Posterior vena cava (tissue), 2 donors: Measurements from ENCODE around the gene ZP2. TPM values are rescaled to one million over a fixed set of nuclear protein-coding genes. Genes with fewer than 3 reads are reported as not detected.
"Not testable (repeated sequence)": the region's sequence is repeated elsewhere in the genome, so short reads cannot be mapped to it uniquely, and the experiment has no call there.

Experiments used
- DNase-seq: peaks from one replicate; pipeline ENCODE4 v3.0.0-alpha.2; 2020; ENCODE audit warnings: low spot score
- intact Hi-C, 2 donors: fragments of 100-400 bp; cut with DNase I; formaldehyde crosslinking; loops; one replicate each; pipeline versions ENCODE4 v1.14.1 to v1.14.2; 2022 to 2023
- long read RNA-seq, 2 donors: library from polyadenylated mRNA; unstranded; transcript quantifications; one replicate each; pipeline ENCODE4 v2.0.0, GENCODE V29; 2020 to 2021
- total RNA-seq, 2 donors: library from RNA; stranded (reverse); fragmentation: NEBNext Ultra II Directional; extraction: Animal tissue kit (Norgen Biotek cat#: 25700); gene quantifications; one replicate each; pipeline ENCODE4 v1.2.1, GENCODE V29; 2021
- donor health status: DM: yes; HTN: yes; CAD: no.
- donor health status: DM: yes; HTN: yes; CAD: no.

Gene ZP2
- not detected for total RNA-seq
- long read RNA-seq, donor 1 = 0 reads
- long read RNA-seq, donor 2 = 0 reads

DNA sequence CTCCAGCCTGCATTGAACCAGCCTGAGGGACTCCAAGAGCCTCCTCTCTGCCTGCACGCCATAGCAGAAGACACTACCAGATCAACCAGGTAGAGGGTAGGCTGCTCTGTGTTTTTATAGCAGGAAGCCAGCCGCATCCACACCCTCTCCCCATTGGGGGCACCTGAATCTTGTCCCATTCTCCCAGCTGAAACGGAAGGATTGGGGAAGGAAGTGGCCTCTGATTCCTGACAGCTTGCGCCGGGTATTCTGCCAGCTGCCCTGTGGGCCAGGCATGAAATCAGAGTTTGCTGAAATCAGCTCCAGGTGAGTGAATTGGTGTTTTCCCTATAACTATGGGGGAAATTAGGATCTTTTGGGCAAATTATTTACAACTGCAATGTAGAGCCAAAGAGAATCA, at the start of gene ZP2:
ZP2 (minus strand) TSS at position 89 of the 400 bp plus-strand sequence; CDS start at position 62, 27 bp downstream.
- intact Hi-C loops = no loop called here
- DNase-seq = no peak

DNA sequence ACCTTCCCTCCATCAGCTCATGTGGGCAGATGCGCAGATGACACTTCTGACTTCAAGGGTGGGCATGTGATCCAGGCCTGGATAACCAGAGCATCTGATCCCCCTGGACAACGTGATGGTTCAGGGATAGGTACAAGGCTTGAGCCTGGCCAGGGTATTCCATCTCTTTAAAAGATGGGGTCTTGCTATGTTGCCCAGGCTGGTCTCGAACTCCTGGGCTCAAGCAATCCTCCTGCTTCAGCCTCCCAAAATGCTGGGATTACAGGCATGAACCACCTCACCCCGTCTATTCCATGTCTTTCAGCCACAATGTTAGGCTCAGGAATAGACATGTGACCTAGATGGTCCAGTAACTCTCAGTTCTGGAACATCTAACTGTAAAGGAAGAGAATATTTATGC, 45.9 kb upstream of the ZP2 start:
- no peak for DNase-seq
- intact Hi-C loops = no loop called here

DNA sequence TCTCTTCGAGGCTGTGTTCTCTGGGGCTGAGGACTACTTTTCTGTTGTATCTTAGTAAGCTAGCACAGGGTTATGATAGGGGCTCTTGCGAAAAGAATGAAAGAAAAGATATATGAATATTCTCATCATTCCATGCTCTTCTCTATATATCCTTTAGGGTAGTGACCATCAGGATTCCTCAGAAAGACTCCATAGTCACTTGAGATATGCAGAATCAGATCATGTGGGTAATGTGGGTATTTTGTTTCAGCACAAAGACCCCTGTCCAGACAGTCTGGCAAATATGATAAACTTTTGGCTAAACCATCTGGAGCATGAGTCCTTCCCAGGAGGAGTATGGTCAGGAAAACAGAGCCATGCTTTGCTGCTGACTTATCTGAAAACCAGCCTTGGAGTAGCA, 45.3 kb upstream of the ZP2 start:
- DNase-seq = no peak
- intact Hi-C loops = no loop called here

DNA sequence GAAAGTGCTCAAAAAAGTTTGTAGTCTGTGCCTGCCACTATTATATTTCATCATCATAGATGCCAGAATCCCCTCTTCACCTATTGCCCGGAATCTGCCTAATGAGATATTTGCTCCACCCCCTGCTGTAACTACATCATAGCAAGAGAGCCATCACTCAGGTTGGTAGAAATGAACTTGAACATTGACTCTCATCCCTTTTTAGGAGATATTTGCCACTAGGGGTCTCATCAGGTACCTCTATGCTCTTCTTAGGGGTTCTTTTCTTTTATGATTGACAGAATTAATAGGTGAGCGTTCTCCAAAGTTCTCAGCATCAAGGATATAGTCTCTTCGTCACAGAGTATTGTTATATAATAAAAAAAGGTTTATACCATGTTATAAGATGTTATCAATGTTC, 42.1 kb upstream of the ZP2 start:
- no peak for DNase-seq
- intact Hi-C loops = no loop called here

DNA sequence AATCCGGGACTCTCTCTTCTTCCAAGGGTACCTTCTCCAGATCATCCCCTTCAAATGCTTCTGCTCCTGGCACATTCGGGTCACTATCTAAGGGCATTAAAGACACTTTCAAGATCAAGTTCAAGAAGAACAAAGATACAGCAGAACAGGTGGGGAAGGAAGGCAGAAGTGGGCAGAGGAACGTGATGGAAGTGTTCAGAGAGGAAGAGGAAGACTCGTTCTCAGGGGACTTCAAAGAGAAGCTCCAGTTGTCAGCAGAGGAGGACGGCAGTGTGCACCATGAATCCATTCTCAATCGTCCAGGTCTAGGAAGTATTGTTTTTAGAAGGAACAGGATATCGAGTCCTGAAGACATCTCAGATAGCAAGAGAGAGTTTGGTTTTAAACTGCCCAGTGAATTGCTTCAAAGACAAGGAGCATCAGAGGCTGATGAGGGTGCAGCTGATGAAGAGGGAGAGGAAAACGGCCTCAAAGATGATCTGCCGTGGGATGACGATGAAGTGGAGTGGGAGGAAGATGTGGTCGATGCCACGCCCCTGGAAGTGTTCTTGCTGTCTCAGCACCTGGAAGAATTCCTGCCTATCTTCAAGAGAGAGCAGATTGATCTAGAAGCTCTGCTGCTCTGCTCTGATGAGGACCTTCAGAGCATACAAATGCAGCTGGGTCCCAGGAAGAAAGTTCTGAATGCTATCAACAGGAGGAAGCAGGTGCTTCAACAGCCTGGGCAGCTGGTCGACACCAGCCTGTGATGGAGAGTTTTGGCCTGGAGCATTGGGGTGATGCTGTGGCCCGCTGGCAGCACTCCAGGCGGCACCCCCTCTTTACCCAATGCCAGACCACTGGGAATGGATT, 38.9 kb upstream of the ZP2 start:
- intact Hi-C loops = no loop called here
- no peak for DNase-seq

DNA sequence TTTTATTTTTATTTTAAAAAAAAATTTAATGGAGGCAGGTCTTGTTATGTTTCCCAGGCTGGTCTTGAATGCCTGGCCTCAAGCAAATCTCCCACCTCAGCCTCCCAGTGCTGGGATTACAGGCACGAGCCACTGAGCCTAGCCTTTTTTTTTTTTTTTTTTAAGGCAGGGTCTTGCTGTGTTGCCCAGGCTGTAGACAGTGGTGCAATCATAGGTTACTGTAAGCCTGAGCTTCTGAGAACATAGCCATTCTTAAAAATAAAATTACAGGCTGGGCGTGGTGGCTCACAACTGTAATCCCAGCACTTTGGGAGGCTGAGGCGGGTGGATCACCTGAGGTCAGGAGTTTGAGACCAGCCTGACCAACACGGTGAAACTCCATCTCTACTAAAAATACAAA, 36.8 kb upstream of the ZP2 start:
- intact Hi-C loops, DNase-seq: not testable (repeated sequence)

DNA sequence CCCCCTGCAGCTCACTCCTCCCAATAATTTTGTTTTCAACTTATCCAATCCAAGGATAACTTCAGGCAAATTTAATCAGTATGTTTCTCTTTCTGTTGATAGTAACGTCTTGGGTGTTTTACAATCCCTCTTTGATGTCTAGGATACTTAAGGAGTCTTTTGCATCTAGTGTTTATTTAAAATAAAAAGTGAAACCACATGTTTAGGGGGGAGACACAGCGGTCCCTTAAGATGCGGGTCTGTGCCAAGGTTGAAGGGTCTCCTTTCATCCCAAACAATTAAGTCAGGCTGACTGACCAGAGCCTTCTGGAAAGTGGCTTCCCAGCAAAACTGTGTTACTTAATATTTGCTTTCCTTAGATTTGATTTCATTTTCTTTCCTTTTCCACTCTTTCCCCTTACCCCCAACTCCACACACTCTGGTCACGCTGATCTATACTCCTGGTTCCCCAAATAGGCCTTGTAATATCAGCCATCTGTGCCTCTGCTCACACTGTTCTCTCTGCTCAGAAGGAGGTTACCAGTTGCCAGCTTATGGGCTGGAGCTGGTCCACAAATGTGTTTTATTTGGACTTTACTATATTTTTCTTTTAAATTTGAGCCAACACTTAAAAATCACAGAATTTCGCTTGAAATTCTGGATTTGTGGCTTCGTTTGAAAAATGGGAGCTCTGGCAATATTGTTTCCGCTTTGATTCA, 33.3 kb upstream of the ZP2 start:
- DNase-seq = no peak
- intact Hi-C loops = no loop called here

DNA sequence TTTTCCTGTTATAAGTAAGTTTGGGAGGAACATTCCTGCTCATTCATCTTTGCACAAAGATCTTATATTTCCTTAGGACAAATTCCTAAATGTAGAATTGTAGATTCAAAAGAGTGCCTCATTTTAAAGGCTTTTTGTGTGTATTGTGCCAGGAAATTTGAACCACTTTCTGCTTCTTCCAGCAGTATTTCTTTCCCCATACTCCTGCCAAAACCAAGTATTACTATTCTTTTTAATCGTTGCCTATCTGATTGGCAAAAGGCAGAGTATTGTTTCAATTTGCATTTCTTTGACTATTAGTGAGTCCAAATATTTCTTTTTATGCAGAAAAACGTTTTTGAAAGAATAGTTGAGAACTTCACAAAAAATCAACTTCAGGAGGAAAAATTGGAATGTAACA, 31.4 kb upstream of the ZP2 start:
- DNase-seq = no peak
- intact Hi-C loops = no loop called here

DNA sequence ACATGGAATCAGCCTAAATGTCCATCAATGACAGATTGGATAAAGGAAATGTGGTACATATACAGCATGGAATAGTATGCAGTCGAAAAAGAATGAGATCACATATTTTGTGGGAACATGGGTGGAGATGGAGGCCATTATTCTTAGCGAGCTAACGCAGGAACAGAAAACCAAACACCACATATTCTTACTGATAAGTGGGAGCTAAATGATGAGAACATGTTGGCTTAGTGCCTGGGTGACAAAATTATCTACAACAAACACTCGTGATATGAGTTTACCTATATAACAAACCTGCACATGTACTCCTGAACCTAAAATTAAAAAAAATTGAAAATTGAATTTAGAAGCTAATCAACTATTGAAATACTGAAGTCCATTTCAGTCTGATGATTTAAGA, 28.3 kb upstream of the ZP2 start:
- intact Hi-C loops = no loop called here
- no peak for DNase-seq

DNA sequence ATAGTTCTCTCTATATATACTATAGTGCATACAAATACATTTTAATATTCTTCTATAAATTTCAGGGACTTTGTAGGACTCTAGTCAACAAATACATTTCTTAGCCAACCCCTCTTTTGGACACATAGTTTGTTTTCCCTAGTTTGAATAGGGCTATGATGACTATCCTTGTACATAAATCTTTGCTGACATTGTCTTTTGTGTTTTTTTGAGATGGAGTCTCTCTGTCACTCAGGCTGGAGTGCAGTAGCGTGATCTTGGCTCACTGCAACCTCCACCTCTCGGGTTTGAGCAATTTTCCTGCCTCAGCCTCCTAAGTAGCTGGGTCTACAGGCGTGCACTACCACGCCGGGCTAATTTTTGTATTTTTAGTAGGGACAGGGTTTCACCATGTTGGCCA, 25.5 kb upstream of the ZP2 start:
- DNase-seq = no peak
- intact Hi-C loops = no loop called here

DNA sequence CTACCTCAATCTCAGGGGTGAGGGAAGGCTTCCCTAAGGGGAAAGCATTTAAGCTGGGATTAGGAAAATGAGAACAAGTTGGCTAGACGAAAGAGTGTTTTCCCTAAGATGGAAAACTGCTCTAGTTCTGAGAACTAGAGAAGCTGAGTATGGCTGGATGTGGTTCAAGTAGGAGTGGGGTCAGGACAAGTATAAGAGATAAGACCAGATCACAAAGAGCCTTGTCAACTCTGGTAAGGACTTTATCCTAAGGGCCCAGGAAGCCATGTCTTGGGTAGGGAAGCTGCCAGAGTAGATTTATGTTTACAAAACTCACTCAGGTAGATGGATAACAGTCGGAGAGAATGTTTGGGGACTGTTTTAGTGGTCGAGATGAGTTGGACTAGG, 23.8 kb upstream of the ZP2 start:
- intact Hi-C loops = no loop called here
- DNase-seq = no peak

DNA sequence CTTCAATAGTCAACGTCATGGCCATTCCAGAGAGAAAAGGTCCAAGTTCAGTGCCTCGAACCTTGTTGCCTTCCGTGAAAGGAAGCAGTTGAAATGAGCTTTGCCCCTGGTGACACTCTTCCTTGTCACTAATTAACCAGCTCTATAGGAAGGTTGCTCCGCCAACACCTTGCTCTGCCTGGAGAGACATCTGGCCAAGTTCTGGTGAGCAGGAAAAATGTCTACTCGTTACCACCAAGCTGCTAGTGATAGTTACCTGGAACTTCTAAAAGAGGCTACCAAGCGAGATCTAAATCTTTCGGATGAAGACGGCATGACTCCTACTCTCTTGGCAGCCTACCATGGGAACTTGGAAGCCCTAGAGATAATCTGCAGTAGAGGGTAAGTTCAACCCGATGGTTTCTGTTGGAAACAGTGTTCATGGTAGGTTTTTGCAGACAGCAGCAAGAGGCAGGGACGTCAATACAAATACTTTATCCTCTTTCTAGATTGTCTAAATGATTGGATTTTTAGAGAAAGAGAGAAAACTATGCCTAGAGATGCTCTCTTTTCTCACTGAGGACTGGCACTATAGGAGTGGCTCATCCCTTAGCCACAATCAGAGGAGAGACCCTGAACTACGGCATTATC, 22.3 kb upstream of the ZP2 start, which contains the start of gene ANKS4B:
ANKS4B (plus strand) TSS at position 179 of the 630 bp plus-strand sequence; CDS start at position 218, 39 bp downstream.
- no peak for DNase-seq
- intact Hi-C loops = no loop called here

DNA sequence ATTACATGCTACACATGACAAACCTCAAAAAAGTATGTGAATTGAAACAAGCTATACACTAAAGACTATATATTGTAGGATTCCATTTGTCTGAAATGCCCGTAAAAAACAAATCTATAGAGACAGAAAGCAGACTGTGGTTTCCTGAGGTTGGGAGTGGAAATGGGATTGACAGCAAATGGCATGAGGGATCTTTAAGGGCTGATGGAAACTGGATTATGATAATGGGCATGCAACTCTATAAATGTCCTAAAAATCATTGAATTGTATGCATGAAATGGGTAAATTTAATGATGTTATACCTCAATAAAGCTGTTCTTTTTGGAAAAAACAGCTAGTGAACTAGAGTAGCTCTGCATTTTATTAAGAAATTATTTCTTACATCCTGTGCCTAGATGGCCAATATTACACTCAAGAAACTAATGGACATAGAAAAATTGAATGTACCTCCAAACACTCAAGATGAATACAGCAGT, 21.7 kb upstream of the ZP2 start:
- intact Hi-C loops = no loop called here
- DNase-seq = no peak

DNA sequence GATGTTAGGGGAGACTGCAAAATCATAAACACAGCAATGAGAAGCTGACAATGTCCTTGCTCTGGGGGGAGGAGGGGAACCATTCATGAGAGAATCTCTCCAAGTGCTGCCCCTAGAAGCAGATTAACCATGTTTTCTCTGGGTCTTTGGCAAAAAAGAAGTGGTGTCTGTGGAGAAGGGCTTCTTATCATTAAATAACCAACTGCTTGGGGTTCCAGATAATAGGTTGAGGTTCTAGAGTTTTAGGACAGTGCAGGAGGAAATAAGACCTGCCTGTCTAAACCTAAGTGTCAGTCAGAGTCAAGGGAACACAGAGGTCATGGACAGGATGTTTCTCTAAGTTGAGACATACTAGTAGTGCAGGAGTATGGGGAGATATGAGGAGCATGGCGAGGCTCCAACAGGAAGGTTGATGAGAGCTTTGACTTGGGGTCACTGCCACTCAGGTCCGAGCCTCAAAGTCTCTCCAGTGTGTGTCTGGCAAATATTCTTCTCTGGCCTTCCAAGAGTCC, 17.0 kb upstream of the ZP2 start:
- DNase-seq = no peak
- intact Hi-C loops = no loop called here

DNA sequence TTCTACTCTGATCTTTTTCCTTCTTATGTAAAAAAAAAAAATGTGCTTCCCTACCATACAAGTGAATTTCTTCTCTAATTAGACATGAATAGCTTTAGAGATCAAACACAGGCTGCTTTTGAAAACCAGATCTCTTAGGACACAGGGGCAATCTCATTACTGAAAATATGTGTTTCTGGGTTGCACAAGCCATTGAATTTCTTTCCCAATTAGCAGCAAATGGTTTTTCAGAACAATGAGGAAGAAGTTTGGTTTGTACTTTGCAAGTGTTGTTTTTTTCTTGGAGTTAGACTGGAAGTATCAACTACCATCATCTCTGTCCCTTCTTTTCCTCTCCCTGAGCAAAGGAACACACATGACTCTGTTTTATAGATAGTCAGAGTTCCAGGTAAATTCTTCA, 16.5 kb upstream of the ZP2 start:
- intact Hi-C loops = no loop called here
- DNase-seq = no peak

DNA sequence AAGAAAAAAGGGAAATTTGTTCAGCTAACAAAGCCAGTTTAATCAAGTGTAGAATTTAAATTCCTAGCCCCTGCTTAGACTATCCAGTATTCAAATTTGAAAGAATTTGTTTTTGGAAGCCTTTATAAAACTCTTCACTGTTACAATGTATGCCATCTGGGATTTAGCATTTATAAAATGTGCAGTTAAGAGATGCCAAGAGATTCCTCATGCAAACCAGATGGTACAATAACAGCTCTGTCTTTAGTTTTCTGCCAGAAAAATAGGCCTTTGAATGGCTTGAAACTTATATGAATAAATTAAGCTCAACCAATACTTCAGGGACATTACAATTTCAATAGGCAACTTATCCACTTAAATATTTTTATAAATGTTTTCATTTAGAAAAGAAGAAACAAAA, 15.4 kb upstream of the ZP2 start:
- DNase-seq = no peak

DNA sequence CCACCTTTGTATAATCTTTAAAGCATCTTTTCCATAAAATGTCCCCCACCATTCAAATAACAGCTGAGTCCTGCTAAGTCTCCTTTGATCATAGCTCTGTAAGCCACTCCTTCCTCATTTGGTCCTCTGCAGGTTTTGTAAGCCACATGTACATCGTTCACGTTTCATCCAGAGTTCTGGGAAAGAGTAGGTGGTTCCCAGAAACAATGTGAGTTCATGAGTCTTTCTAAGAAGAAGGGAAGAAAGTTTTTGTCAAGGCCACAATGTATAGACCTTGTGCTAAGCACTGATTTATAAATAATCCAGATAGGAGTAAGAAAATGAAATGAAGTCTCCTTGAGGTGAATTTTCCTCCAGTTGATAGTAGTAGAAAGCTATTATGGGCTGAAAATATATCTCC, 13.4 kb upstream of the ZP2 start:
- no peak for DNase-seq
- intact Hi-C loops = no loop called here

More for the DNA sequence above, 15.4 kb upstream of the ZP2 start:
- intact Hi-C loops = no loop called here

DNA sequence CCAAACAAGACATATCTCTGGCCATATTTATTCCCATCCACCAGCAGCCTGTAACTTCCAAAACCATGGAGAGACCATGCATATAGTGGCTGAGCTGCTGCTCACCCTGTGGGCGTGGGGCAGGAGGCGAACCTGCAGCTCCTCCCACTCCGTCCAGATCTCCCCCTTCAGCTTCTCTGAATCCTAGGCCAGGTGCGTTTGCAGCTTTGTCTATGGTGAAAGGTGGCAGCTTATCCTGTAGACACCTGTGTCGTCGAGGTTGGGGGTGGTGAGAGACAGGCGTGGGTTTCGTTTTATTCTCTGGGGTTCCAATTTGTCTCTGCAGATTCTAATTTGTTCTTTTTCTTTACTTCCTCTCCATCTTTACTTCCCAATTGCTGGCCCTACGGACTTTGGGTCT, 12.4 kb upstream of the ZP2 start:
- intact Hi-C loops = no loop called here
- DNase-seq = no peak

DNA sequence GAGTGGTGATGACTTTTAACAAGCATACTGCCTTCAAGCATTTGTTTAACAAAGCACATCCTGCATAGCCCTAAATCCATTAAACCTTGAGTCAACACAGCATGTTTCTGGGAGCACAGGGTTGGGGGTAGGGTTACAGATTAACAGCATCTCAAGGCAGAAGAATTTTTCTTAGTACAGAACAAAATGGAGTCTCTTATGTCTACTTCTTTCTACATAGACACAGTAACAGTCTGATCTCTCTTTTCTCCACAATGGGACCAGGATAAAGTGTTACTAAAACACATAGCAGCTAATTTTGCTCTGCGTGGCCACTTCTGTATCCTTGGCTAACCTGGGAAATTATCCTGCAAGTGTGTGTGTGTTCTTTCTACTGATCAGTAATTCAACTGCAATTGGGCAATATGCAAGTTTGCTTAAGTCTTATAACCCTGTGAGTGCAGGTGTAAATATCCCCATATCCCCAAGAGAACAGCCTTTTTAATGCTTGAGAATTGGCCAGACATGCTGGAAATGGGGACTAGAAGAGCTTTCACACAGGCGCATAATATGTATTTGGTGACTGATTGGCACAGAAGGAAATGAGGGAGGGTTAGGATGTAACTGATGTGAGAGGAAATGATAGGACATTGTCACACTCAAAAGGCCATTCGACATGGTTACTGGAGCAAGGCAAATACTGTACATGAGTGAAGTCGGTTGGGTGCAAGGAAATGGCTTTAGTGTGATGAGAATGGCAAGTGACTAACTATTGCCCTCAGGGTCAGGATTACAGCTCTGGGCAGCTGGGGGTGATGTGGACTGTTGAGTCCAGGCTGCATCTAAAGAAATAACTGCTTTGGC, 11.3 kb upstream of the ZP2 start:
- intact Hi-C loops = no loop called here

More for the DNA sequence above, 11.3 kb upstream of the ZP2 start:
- DNase-seq = no peak
